Endothelial cell of umbilical vein (primary cell): ENCODE results near the gene GPR139.

Experiments
- EZH2 ChIP-seq: IDR thresholded peaks from 2 replicates; pipeline ENCODE4 v1.6.1; 2012; ENCODE audit warnings: borderline replicate concordance, low read depth, mild to moderate bottlenecking, moderate library complexity, low read length, inconsistent platforms; ENCODE audit not compliant: severe bottlenecking
- JUN ChIP-seq: IDR thresholded peaks from 2 replicates; pipeline ENCODE4 v1.6.1; 2011; ENCODE audit warnings: borderline replicate concordance, low read depth; ENCODE audit not compliant: insufficient read length, insufficient read depth
- MAX ChIP-seq: IDR thresholded peaks from 2 replicates; pipeline ENCODE4 v1.6.1; 2011; ENCODE audit not compliant: insufficient read depth, insufficient read length
- POLR2AphosphoS5 ChIP-seq: IDR thresholded peaks from 2 replicates; pipeline ENCODE4 v1.6.1; 2012; ENCODE audit warnings: low read depth, mild to moderate bottlenecking, control low read depth, low read length, moderate library complexity; ENCODE audit not compliant: insufficient read depth
- TF ChIP-seq, protein P1 (sequence below), 2 donors: IDR thresholded peaks; 1 replicate in 1 of 2; 2 replicates in 1 of 2; pipeline ENCODE4 v1.5.1; 2011; ENCODE audit warnings: low read length in 2 of 2, mild to moderate bottlenecking in 2 of 2, moderate library complexity in 2 of 2, control low read depth in 1 of 2, inconsistent platforms in 1 of 2, low read depth in 1 of 2; ENCODE audit not compliant: insufficient read depth in 1 of 2; ENCODE audit errors: extremely low read depth in 1 of 2

- TF ChIP-seq, protein P1, sequence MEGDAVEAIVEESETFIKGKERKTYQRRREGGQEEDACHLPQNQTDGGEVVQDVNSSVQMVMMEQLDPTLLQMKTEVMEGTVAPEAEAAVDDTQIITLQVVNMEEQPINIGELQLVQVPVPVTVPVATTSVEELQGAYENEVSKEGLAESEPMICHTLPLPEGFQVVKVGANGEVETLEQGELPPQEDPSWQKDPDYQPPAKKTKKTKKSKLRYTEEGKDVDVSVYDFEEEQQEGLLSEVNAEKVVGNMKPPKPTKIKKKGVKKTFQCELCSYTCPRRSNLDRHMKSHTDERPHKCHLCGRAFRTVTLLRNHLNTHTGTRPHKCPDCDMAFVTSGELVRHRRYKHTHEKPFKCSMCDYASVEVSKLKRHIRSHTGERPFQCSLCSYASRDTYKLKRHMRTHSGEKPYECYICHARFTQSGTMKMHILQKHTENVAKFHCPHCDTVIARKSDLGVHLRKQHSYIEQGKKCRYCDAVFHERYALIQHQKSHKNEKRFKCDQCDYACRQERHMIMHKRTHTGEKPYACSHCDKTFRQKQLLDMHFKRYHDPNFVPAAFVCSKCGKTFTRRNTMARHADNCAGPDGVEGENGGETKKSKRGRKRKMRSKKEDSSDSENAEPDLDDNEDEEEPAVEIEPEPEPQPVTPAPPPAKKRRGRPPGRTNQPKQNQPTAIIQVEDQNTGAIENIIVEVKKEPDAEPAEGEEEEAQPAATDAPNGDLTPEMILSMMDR (IDR thresholded peaks at IDR 0.05; ENCODE audit: extremely low read depth in 1 of 2, insufficient read depth in 1 of 2, low read depth in 1 of 2, low read length in 2 of 2) = no peak
- TF ChIP-seq EZH2 = no peak
- no peak for TF ChIP-seq POLR2AphosphoS5
- TF ChIP-seq MAX = no peak
- TF ChIP-seq JUN = no peak
These were observed 20.5 kb upstream of the GPR139 start for GRCh38 chr16:20094157-20094556.
